Vagina (tissue), 2 donors: ENCODE measurements around the gene RAB4B.

Experiments
- CTCF ChIP-seq, 3 experiments: fragments of 450-650 bp in 2 of 3; fragments of 200-600 bp in 1 of 3; sonication (generic) in 1 of 3; IDR thresholded peaks; one replicate each; pipeline ENCODE4 v1.5.1; 2017 to 2019; ENCODE audit warnings: antibody characterized with exemption in 3 of 3, mild to moderate bottlenecking in 2 of 3, moderate library complexity in 2 of 3
- POLR2A ChIP-seq, 2 donors: fragments of 450-650 bp; IDR thresholded peaks; one replicate each; pipeline ENCODE4 v1.6.1; 2017; ENCODE audit warnings: antibody characterized with exemption in 2 of 2, mild to moderate bottlenecking in 2 of 2, moderate library complexity in 2 of 2

DNA sequence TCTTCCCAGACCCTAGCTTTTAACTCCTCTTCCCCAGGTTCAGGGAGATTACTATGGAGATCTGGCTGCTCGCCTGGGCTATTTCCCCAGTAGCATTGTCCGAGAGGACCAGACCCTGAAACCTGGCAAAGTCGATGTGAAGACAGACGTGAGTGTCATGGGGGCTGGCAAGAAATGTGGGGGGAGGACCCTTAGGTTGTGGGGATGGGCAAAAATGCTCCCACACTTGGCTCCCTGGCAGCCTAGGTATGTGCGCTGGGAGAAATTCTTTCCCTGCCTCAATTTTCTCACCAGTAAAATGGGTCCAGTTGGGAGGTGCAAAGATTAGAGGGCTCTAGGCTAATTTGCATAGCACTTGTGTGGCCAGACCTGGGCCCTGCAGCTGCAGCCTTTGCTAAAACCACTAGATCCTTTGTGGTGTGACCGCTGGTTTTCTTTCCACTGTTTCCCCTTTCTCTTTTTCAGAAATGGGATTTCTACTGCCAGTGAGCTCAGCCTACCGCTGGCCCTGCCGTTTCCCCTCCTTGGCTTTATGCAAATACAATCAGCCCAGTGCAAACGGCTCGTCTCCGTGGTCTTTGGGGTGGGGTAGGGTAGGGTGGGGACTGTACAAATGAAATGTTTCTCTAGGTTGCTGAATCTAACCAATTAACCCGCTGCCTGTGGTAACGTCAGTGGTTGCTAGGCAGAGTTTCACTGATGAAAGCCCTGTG lies 959 bp upstream of the RAB4B start:
- TF ChIP-seq POLR2A (IDR thresholded peaks at IDR 0.05) (no peak), CTCF (IDR thresholded peaks at IDR 0.05) (no peak)
